Measurements from ENCODE around the gene IQSEC3. TPM values are rescaled to one million over a fixed set of nuclear protein-coding genes. Genes with fewer than 3 reads are reported as not detected.

Gene IQSEC3
- total RNA-seq, 1 experiment from 2014 or later = not detected

- ChIA-PET POLR2A (no interaction called here), CTCF (no interaction called here)
- no TSS peak for BruUV-seq (replicated peaks)
- TF ChIP-seq, protein P1, sequence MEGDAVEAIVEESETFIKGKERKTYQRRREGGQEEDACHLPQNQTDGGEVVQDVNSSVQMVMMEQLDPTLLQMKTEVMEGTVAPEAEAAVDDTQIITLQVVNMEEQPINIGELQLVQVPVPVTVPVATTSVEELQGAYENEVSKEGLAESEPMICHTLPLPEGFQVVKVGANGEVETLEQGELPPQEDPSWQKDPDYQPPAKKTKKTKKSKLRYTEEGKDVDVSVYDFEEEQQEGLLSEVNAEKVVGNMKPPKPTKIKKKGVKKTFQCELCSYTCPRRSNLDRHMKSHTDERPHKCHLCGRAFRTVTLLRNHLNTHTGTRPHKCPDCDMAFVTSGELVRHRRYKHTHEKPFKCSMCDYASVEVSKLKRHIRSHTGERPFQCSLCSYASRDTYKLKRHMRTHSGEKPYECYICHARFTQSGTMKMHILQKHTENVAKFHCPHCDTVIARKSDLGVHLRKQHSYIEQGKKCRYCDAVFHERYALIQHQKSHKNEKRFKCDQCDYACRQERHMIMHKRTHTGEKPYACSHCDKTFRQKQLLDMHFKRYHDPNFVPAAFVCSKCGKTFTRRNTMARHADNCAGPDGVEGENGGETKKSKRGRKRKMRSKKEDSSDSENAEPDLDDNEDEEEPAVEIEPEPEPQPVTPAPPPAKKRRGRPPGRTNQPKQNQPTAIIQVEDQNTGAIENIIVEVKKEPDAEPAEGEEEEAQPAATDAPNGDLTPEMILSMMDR (IDR thresholded peaks at IDR 0.05; ENCODE audit: unreplicated experiment) = no peak
- DNase-seq (ENCODE audit: unreplicated experiment) = no peak
- Mint-ChIP-seq H3K4me1 (ENCODE audit: insufficient read depth, unreplicated experiment) (peaks cover 6% of the 10 kb centered on the region), H3K27ac (ENCODE audit: low read depth, unreplicated experiment) (no peak overlapping the region), H3K9me3 (ENCODE audit: unreplicated experiment) (no peaks in the 10 kb centered on the region), H3K27me3 (ENCODE audit: insufficient read depth, unreplicated experiment) (peaks cover 95% of the 10 kb centered on the region), H3K4me3 (ENCODE audit: unreplicated experiment) (no peak overlapping the region), H3K36me3 (ENCODE audit: insufficient read depth, unreplicated experiment) (no peaks in the 10 kb centered on the region)
- intact Hi-C loops (cut with micrococcal nuclease) = no loop called here
Observed at GRCh38 chr12:209246-209645, 142.7 kb downstream of the IQSEC3 start.

DNA sequence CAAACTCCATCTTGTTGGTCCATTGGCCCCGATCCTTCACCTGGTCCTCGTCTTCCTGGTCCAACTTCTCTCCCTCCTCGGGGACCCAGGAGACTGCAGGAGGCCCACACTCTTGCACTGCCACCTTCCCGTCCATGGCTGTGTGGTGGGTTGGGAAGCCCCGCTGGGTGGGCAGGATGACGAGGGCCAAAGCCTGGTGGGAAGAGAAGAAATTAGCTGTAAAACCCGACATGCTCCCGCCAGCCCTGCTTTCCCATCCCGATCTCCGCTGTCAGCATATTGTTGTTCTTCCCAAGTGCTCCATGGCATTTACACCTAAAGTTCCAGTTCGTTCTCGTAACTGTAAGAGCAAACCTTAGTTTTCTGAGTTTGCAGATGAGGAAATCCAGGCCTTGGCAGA is 143.3 kb downstream of the IQSEC3 start:
- POLR2A ChIA-PET = no interaction called here
- Mint-ChIP-seq H3K27ac (ENCODE audit: low read depth, unreplicated experiment) (no peak overlapping the region), H3K4me3 (ENCODE audit: unreplicated experiment) (no peak overlapping the region), H3K9me3 (ENCODE audit: unreplicated experiment) (no peaks in the 10 kb centered on the region), H3K36me3 (ENCODE audit: insufficient read depth, unreplicated experiment) (no peaks in the 10 kb centered on the region), H3K27me3 (ENCODE audit: insufficient read depth, unreplicated experiment) (peaks cover 89% of the 10 kb centered on the region), H3K4me1 (ENCODE audit: insufficient read depth, unreplicated experiment) (peaks cover 6% of the 10 kb centered on the region)
- intact Hi-C loops (cut with micrococcal nuclease) = no loop called here
- DNase-seq (ENCODE audit: unreplicated experiment) = no peak
- TF ChIP-seq, protein P1 (IDR thresholded peaks at IDR 0.05; ENCODE audit: unreplicated experiment) = no peak
- no TSS peak for BruUV-seq (replicated peaks)
- CTCF ChIA-PET = no interaction called here

GRCh38 chr12:210277-211141 is 143.9 kb downstream of the IQSEC3 start:
- ChIA-PET CTCF (no interaction called here), POLR2A (no interaction called here)
- intact Hi-C loops (cut with micrococcal nuclease) = no loop called here
- Mint-ChIP-seq H3K9me3 (ENCODE audit: unreplicated experiment) (no peaks in the 10 kb centered on the region), H3K36me3 (ENCODE audit: insufficient read depth, unreplicated experiment) (no peaks in the 10 kb centered on the region), H3K27me3 (ENCODE audit: insufficient read depth, unreplicated experiment) (peaks cover 82% of the 10 kb centered on the region), H3K4me1 (ENCODE audit: insufficient read depth, unreplicated experiment) (peaks cover 6% of the 10 kb centered on the region), H3K4me3 (ENCODE audit: unreplicated experiment) (no peak overlapping the region), H3K27ac (ENCODE audit: low read depth, unreplicated experiment) (no peak overlapping the region)
- DNase-seq (ENCODE audit: unreplicated experiment) = no peak
- no TSS peak for BruUV-seq (replicated peaks)
- TF ChIP-seq, protein P1 (IDR thresholded peaks at IDR 0.05; ENCODE audit: unreplicated experiment) = no peak

DNA sequence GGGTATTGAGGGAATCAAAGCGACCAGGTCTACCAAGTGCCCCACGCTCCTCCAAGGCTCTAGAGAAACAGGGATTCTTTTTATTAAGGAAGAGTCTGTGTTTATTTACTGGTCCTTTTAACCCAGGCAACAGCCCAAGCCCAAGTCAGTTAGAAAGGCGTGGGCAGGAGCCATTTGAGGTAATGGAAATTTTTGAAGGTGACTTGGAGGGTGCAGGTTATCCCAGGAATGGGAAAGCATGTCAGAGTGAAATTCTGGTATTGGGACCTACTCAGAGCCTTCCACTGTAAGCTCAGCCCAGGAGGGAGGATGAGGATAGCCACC is 144.5 kb downstream of the IQSEC3 start:
- intact Hi-C loops (cut with micrococcal nuclease) = no loop called here
- DNase-seq (ENCODE audit: unreplicated experiment) = no peak
- ChIA-PET CTCF (no interaction called here), POLR2A (no interaction called here)
- BruUV-seq (replicated peaks) = no TSS peak
- TF ChIP-seq, protein P1 (IDR thresholded peaks at IDR 0.05; ENCODE audit: unreplicated experiment) = no peak
- H3K4me3 Mint-ChIP-seq (ENCODE audit: unreplicated experiment) = no peak overlapping the region
- peaks cover 76% of the 10 kb centered on the region for H3K27me3 Mint-ChIP-seq (ENCODE audit: insufficient read depth, unreplicated experiment)
- H3K9me3 Mint-ChIP-seq (ENCODE audit: unreplicated experiment) = no peaks in the 10 kb centered on the region
- no peak overlapping the region for H3K27ac Mint-ChIP-seq (ENCODE audit: low read depth, unreplicated experiment)
- H3K36me3 Mint-ChIP-seq (ENCODE audit: insufficient read depth, unreplicated experiment) = no peaks in the 10 kb centered on the region
- peaks cover 6% of the 10 kb centered on the region for H3K4me1 Mint-ChIP-seq (ENCODE audit: insufficient read depth, unreplicated experiment)
